ENCODE measurements around the gene ELP4.
"Not testable (repeated sequence)": the region's sequence is repeated elsewhere in the genome, so short reads cannot be mapped to it uniquely, and the experiment has no call there.

The ELP4 gene

DNA sequence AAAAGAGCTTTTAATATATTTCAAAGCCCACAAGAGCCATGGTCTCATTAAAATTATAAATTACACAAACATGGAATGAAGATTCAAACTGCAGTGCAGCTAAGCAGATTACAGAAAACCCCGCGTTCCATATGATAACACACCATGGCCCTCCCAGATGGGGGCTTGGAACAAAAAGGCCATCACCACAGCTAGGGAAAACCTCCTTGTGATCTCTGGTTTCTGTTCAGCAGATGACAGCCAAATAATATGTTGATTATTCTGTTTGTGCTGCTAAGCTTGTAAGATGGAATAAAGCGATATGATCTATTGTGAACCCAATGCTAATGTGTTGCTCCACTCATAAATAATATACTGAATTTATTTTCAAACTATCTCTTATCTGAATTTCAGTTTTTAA lies 28.6 kb upstream of the ELP4 start:
- H3K4me1 ChIP-seq (ENCODE audit: control extremely low read depth in 1 of 4, control insufficient read depth in 4 of 4, insufficient read depth in 4 of 4, low read length in 3 of 4): no peaks in the 10 kb centered on the region
- no peak overlapping the region for H3K27ac ChIP-seq (ENCODE audit: insufficient read depth in 1 of 2, low read depth in 1 of 2, low read length in 2 of 2, poor library complexity in 1 of 2, severe bottlenecking in 2 of 2)
- no peak for DNase-seq
- no peak overlapping the region for H3K4me3 ChIP-seq (ENCODE audit: control insufficient read depth in 1 of 7, extremely low read depth in 1 of 7, insufficient read depth in 4 of 7, low read depth in 2 of 7, low read length in 6 of 7)
- ChIA-PET CTCF (interaction anchor here (1.1 kb wide), 1 partner anchor 9 kb away, joined by 3 read pairs; no protein-coding TSS in a partner anchor), POLR2A (no interaction called here)
- no CpG with 5 or more reads among the region's 3 CpGs for WGBS (ENCODE audit: insufficient coverage)
- H3K36me3 ChIP-seq (ENCODE audit: control insufficient read depth in 4 of 4, insufficient read depth in 4 of 4, low read length in 3 of 4): peaks cover 0 to 3% (median 0%) of the 10 kb centered on the region in 4 experiments
- H3K27me3 ChIP-seq (replicated peaks in 2 of 5; ENCODE audit: control insufficient read depth in 4 of 5, insufficient read depth in 5 of 5, low read length in 4 of 5): no peaks in the 10 kb centered on the region
- no peaks in the 10 kb centered on the region for H3K9me3 ChIP-seq (ENCODE audit: control extremely low read depth in 1 of 5, control insufficient read depth in 4 of 5, insufficient read depth in 2 of 5, low read depth in 1 of 5, low read length in 4 of 5)

DNA sequence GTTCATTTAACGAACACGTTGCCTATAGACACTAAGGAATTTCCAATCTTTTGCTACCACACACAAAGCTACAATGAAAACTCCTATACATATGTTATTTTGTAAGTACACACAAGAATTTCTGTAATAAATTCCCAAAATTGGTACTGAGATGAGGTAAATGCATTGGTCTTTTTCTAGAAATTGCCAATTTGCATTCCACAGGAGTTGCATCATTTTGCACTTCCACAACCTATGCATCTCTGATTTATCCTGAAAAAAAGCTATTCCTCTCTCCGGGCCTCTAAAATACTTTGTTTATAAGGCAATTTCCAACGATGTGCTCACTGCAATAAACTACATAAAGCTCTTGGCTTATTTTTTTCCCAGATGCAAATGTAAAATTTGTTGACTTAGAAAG lies 25.1 kb upstream of the ELP4 start:
- ChIA-PET POLR2A (no interaction called here), CTCF (interaction anchor here (1.6 kb wide), 1 partner anchor 387 kb away, joined by 4 read pairs; no protein-coding TSS in a partner anchor)
- WGBS (ENCODE audit: insufficient coverage): no CpG with 5 or more reads among the region's 4 CpGs
- Histone ChIP-seq H3K27ac (ENCODE audit: insufficient read depth in 1 of 2, low read depth in 1 of 2, low read length in 2 of 2, poor library complexity in 1 of 2, severe bottlenecking in 2 of 2) (no peak overlapping the region), H3K36me3 (ENCODE audit: control insufficient read depth in 4 of 4, insufficient read depth in 4 of 4, low read length in 3 of 4) (peaks cover 0 to 2% (median 0%) of the 10 kb centered on the region in 4 experiments), H3K27me3 (replicated peaks in 2 of 5; ENCODE audit: control insufficient read depth in 4 of 5, insufficient read depth in 5 of 5, low read length in 4 of 5) (no peaks in the 10 kb centered on the region), H3K4me3 (ENCODE audit: control insufficient read depth in 1 of 7, extremely low read depth in 1 of 7, insufficient read depth in 4 of 7, low read depth in 2 of 7, low read length in 6 of 7) (no peak overlapping the region), H3K9me3 (ENCODE audit: control extremely low read depth in 1 of 5, control insufficient read depth in 4 of 5, insufficient read depth in 2 of 5, low read depth in 1 of 5, low read length in 4 of 5) (no peaks in the 10 kb centered on the region), H3K4me1 (ENCODE audit: control extremely low read depth in 1 of 4, control insufficient read depth in 4 of 4, insufficient read depth in 4 of 4, low read length in 3 of 4) (no peaks in the 10 kb centered on the region)
- DNase-seq: no peak

- no peak overlapping the region for H3K27ac ChIP-seq (ENCODE audit: insufficient read depth in 1 of 2, low read depth in 1 of 2, low read length in 2 of 2, poor library complexity in 1 of 2, severe bottlenecking in 2 of 2)
- no peaks in the 10 kb centered on the region for H3K4me1 ChIP-seq (ENCODE audit: control extremely low read depth in 1 of 4, control insufficient read depth in 4 of 4, insufficient read depth in 4 of 4, low read length in 3 of 4)
- H3K4me3 ChIP-seq (ENCODE audit: control insufficient read depth in 1 of 7, extremely low read depth in 1 of 7, insufficient read depth in 4 of 7, low read depth in 2 of 7, low read length in 6 of 7): no peak overlapping the region
- no peaks in the 10 kb centered on the region for H3K9me3 ChIP-seq (ENCODE audit: control extremely low read depth in 1 of 5, control insufficient read depth in 4 of 5, insufficient read depth in 2 of 5, low read depth in 1 of 5, low read length in 4 of 5)
- peak; percentile 66 to 84 (median 76) for DNase-seq
- ChIA-PET POLR2A (no interaction called here), CTCF (interaction anchor here (1.1 to 1.3 kb wide), 2 partner anchors 10 to 384 kb away, joined by 3 read pairs; no protein-coding TSS in a partner anchor)
- H3K27me3 ChIP-seq (replicated peaks in 2 of 5; ENCODE audit: control insufficient read depth in 4 of 5, insufficient read depth in 5 of 5, low read length in 4 of 5): no peaks in the 10 kb centered on the region
- peaks cover 0 to 2% (median 0%) of the 10 kb centered on the region in 4 experiments for H3K36me3 ChIP-seq (ENCODE audit: control insufficient read depth in 4 of 4, insufficient read depth in 4 of 4, low read length in 3 of 4)
- WGBS (ENCODE audit: insufficient coverage): 43% methylated on average over 1 of the region's 1 CpG
Observed at GRCh38 chr11:31487848-31488247, 21.7 kb upstream of the ELP4 start.

DNA sequence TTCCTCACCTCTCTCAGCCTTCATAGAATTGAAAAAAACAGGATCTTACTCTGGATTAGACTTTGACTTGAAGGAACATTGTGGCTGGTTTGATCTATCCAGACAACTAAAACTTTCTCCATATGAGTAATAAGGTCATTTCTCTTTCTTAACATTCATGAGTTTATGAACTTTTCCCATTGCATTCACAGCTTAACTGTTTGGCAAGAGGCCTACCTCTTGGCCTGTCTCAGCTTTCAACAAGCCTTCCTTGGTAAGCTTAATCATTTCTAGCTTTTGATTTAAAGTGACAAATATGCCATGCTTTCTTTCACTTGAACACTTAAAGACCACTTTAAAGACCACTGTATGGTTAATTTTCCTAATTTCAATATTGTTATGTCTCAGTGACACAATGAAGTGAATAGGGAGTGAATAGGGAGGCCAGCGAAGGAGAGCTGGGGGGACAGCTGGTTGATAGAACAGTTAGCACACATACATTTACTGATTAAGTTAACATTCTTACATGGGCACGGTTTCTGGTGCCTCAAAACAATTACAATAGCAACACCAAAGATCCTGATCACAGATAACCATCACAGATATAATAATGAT lies 17.1 kb upstream of the ELP4 start:
- POLR2A ChIA-PET: no interaction called here

GRCh38 chr11:31493235-31493634 lies 16.3 kb upstream of the ELP4 start:
- WGBS (ENCODE audit: insufficient coverage): 100% methylated on average over 2 of the region's 4 CpGs
- Histone ChIP-seq H3K9me3 (ENCODE audit: control extremely low read depth in 1 of 5, control insufficient read depth in 4 of 5, insufficient read depth in 2 of 5, low read depth in 1 of 5, low read length in 4 of 5) (peaks cover 0 to 7% (median 1%) of the 10 kb centered on the region in 5 experiments), H3K27me3 (replicated peaks in 2 of 5; ENCODE audit: control insufficient read depth in 4 of 5, insufficient read depth in 5 of 5, low read length in 4 of 5) (no peaks in the 10 kb centered on the region), H3K27ac (ENCODE audit: insufficient read depth in 1 of 2, low read depth in 1 of 2, low read length in 2 of 2, poor library complexity in 1 of 2, severe bottlenecking in 2 of 2) (no peak overlapping the region), H3K36me3 (ENCODE audit: control insufficient read depth in 4 of 4, insufficient read depth in 4 of 4, low read length in 3 of 4) (peaks cover 0 to 10% (median 7%) of the 10 kb centered on the region in 4 experiments), H3K4me3 (ENCODE audit: control insufficient read depth in 1 of 7, extremely low read depth in 1 of 7, insufficient read depth in 4 of 7, low read depth in 2 of 7, low read length in 6 of 7) (no peak overlapping the region), H3K4me1 (ENCODE audit: control extremely low read depth in 1 of 4, control insufficient read depth in 4 of 4, insufficient read depth in 4 of 4, low read length in 3 of 4) (no peaks in the 10 kb centered on the region)
- ChIA-PET CTCF (no interaction called here), POLR2A (no interaction called here)
- no peak for DNase-seq

More for the DNA sequence above, 17.1 kb upstream of the ELP4 start:
- H3K36me3 ChIP-seq (ENCODE audit: control insufficient read depth in 4 of 4, insufficient read depth in 4 of 4, low read length in 3 of 4): peaks cover 2 to 10% (median 7%) of the 10 kb centered on the region in 4 experiments
- DNase-seq: no peak
- H3K4me3 ChIP-seq (ENCODE audit: control insufficient read depth in 1 of 7, extremely low read depth in 1 of 7, insufficient read depth in 4 of 7, low read depth in 2 of 7, low read length in 6 of 7): no peak overlapping the region
- H3K27me3 ChIP-seq (replicated peaks in 2 of 5; ENCODE audit: control insufficient read depth in 4 of 5, insufficient read depth in 5 of 5, low read length in 4 of 5): no peaks in the 10 kb centered on the region
- CTCF ChIA-PET: no interaction called here
- no CpG with 5 or more reads among the region's 2 CpGs for WGBS (ENCODE audit: insufficient coverage)
- no peak overlapping the region for H3K27ac ChIP-seq (ENCODE audit: insufficient read depth in 1 of 2, low read depth in 1 of 2, low read length in 2 of 2, poor library complexity in 1 of 2, severe bottlenecking in 2 of 2)
- H3K9me3 ChIP-seq (ENCODE audit: control extremely low read depth in 1 of 5, control insufficient read depth in 4 of 5, insufficient read depth in 2 of 5, low read depth in 1 of 5, low read length in 4 of 5): peaks cover 0 to 7% (median 1%) of the 10 kb centered on the region in 5 experiments
- H3K4me1 ChIP-seq (ENCODE audit: control extremely low read depth in 1 of 4, control insufficient read depth in 4 of 4, insufficient read depth in 4 of 4, low read length in 3 of 4): no peaks in the 10 kb centered on the region

- H3K36me3 ChIP-seq (ENCODE audit: control insufficient read depth in 4 of 4, insufficient read depth in 4 of 4, low read length in 3 of 4): peaks cover 0 to 10% (median 7%) of the 10 kb centered on the region in 4 experiments
- CTCF ChIA-PET; H3K4me3 ChIP-seq (ENCODE audit: control insufficient read depth in 1 of 7, extremely low read depth in 1 of 7, insufficient read depth in 4 of 7, low read depth in 2 of 7, low read length in 6 of 7); H3K4me1 ChIP-seq (ENCODE audit: control extremely low read depth in 1 of 4, control insufficient read depth in 4 of 4, insufficient read depth in 4 of 4, low read length in 3 of 4); H3K27ac ChIP-seq (ENCODE audit: insufficient read depth in 1 of 2, low read depth in 1 of 2, low read length in 2 of 2, poor library complexity in 1 of 2, severe bottlenecking in 2 of 2); H3K27me3 ChIP-seq (replicated peaks in 2 of 5; ENCODE audit: control insufficient read depth in 4 of 5, insufficient read depth in 5 of 5, low read length in 4 of 5); H3K9me3 ChIP-seq (ENCODE audit: control extremely low read depth in 1 of 5, control insufficient read depth in 4 of 5, insufficient read depth in 2 of 5, low read depth in 1 of 5, low read length in 4 of 5); POLR2A ChIA-PET; DNase-seq: not testable (repeated sequence)
- 98% methylated on average over 4 of the region's 4 CpGs for WGBS (ENCODE audit: insufficient coverage)
Observed at GRCh38 chr11:31493762-31494161, 15.8 kb upstream of the ELP4 start.

DNA sequence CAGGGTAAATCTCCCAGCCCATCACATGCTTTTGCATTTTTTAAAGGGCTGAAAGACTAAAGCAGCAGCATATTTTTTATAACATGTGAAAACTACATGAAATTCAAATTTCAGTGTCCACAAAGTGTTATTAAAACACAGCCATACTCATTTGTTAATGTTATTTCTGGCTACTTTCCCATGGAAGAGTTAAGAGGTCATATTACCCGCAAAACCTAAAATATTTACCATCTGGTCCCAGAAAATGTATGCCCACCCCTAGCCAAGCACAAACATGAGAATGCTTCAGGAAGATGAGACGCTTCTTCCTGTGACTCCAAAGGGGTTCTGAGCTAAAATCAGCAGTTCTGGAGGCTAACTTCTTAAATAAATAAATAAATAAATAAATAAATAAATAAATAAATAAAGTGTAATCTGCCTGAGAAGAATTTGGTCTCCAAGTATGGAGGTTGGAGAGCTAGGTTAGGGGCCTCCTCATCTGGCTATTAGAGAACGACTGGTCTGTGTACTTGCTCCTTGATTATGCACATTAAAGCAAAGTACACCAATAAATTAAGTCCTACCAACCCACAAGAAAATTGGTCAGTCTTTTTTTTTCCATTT lies 9.9 kb upstream of the ELP4 start:
- ChIA-PET POLR2A (no interaction called here), CTCF (no interaction called here)
- no peak for DNase-seq
- H3K36me3 ChIP-seq (ENCODE audit: control insufficient read depth in 4 of 4, insufficient read depth in 4 of 4, low read length in 3 of 4): peaks cover 3 to 15% (median 13%) of the 10 kb centered on the region in 4 experiments
- WGBS (ENCODE audit: insufficient coverage): 100% methylated on average over 1 of the region's 3 CpGs
- H3K4me3 ChIP-seq (ENCODE audit: control insufficient read depth in 1 of 7, extremely low read depth in 1 of 7, insufficient read depth in 4 of 7, low read depth in 2 of 7, low read length in 6 of 7): no peak overlapping the region
- H3K9me3 ChIP-seq (ENCODE audit: control extremely low read depth in 1 of 5, control insufficient read depth in 4 of 5, insufficient read depth in 2 of 5, low read depth in 1 of 5, low read length in 4 of 5): peaks cover 0 to 4% (median 0%) of the 10 kb centered on the region in 5 experiments
- H3K27ac ChIP-seq (ENCODE audit: insufficient read depth in 1 of 2, low read depth in 1 of 2, low read length in 2 of 2, poor library complexity in 1 of 2, severe bottlenecking in 2 of 2): no peak overlapping the region
- H3K4me1 ChIP-seq (ENCODE audit: control extremely low read depth in 1 of 4, control insufficient read depth in 4 of 4, insufficient read depth in 4 of 4, low read length in 3 of 4): no peaks in the 10 kb centered on the region
- H3K27me3 ChIP-seq (replicated peaks in 2 of 5; ENCODE audit: control insufficient read depth in 4 of 5, insufficient read depth in 5 of 5, low read length in 4 of 5): no peaks in the 10 kb centered on the region
